ENCODE results near the gene MTMR3.

MTMR3 gene

DNA sequence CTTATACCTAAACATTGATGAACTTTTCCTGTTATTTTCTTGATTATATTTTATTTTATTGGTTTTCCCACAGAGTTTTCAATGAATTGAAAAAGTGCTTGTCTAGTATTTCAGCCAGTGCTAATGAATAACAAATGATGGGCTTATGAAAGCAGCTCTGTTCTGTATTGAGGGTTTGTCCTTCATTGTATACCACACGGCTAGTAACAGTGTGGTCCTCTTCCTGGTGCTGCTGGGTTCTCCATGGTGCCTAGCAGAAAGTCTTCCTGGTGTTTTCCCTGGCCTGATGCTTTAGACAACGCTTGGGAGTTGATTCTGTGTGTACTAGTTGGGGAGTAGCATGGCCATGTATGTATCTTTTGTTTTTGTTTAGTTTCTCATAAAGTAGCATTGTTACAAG is 89.1 kb downstream of the MTMR3 start:
- DNase-seq = no peak

DNA sequence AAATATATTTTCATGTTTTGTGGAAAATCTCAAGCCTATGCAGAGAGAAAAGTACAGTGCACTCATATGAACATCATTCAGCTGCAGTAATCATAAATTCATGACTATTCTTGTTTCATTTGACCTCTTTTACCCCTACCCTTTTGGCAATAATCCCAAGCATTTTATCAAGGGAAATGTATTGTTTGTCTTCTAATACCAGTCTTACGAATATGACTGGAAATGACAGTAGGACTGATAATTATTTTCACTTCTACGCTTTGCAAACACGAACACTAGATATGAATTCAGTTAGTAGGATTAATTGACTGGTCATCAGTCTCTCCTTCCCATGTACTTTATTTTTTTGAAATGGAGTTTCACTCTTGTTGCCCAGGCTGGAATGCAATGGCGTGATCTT is 90.3 kb downstream of the MTMR3 start:
- DNase-seq = no peak

DNA sequence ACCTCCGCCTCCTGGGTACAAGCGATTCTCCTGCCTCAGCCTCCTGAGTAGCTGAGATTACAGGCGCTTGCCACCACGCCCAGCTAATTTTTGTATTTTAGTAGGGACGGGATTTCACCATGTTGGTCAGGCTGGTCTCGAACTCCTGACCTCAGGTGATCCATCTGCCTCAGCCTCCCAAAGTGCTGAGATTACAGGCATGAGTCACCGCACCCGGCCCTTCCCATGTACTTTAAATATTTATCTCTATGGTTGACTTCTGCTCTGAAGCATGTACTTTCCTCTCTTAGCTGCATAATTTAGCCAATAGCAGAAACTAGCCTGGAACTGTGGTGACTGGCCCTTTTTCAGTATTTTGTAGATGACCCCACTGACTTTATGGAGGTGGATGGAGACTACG is 90.7 kb downstream of the MTMR3 start:
- peak; percentile 6 for DNase-seq

DNA sequence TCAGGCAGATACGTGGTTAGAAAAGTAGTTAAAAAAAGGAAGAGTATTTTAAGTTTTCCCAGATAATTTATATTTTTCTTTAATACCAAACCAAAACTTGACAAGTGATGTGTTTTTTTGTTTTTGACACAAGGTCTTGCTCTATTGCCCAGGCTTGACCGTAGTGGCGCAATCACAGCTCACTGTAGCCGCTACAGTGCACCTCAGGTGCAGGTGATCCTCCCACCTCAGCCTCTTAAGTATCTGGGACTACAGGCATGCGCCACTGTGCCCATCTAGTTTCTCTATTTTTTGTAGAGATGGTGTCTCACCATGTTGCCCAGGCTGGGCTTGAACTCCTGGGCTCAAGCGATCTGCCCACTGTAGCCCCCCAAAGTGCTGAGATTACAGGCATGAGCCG is 92.5 kb downstream of the MTMR3 start:
- DNase-seq = no peak

DNA sequence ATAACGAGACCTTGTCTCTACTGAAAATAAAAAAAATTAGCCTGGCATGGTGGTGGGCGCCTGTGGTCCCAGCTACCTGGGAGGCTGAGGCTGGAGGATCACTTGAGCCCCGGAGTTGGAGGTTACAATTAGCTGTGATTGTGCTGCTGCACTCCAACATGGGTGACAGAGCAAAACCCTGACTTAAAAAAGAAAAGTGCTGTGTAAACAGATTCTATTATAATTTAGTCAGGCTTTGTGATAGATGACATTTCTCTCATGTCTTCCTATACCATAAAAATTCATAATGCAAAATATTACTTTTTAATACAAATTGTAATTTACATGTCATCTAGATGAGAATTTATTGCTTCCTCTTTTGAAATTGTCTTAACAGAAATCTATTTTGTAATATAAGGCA is 94.1 kb downstream of the MTMR3 start:
- DNase-seq = no peak

DNA sequence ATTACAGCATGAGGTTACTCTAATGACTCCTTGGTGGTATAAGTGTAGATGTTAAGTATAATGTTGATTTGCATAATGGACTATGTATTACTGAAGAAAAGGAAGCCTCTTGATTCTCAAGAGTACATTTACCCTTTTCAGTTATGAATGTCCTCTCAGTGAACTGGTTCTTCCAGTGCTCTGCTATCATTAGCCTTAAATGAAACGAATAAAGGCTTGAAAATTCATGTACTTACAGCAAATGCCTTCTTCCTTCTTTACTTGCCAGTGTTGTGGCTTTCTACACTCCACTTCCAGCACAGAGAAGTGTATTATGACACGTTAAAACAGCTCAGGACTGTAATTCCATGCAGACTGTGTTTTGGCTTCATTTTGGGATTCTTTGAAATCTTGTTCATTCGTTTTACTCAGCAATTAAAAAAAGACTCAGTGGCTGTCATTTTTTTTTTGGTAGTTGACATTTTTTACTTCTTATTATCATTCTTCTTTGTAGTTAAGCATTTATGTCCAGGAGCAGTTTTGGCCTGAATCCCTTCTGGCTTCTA is 96.9 kb downstream of the MTMR3 start:
- DNase-seq = no peak

DNA sequence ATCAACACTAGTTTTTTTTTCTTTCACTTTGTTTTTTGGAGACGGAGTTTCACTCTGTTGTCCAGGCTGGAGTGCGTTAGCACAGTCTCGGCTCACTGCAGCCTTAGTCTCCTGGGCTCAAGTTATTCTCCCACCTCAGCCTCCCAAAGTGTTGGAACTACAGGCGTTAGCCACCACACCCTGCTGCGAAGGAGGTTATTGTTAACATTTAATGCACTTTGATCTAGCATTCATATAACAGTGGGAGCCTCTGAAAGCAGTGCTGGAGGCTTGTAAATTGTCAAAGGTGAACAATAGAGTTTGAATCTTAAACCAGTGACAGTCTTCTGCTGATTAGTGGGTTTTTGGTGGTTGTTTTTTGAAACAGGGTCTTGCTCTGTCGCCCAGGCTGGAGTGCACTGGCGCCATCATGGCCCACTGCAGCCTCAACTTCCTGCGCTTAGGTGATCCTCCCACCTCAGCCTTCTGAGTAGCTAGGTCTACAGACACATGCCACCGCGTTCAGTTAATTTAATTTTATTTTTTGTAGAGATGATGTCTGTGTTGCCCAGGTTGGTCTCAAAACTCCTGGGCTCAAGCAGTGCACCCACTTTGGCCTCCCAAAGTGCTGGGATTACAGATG is 100.4 kb downstream of the MTMR3 start:
- no peak for DNase-seq

DNA sequence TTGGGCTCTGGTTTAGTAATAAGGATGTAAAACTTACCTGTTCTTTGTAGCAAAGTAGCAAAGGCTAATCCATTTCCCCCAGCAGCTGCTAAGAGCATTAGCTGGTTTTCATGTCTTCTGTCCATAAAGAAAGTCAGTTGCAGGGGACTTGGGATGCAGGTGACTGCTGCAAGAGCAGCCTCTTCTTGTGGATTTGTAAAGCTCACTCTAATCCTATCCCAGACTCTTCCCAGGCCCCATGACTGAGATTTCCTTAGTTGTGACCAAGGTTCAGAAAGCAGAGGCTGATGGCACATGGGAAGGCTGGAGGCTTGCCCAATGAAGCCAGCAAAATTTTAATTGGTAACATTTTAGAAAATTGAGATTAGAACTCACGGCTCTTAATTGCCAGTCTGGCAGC is 102.9 kb downstream of the MTMR3 start:
- DNase-seq = no peak

DNA sequence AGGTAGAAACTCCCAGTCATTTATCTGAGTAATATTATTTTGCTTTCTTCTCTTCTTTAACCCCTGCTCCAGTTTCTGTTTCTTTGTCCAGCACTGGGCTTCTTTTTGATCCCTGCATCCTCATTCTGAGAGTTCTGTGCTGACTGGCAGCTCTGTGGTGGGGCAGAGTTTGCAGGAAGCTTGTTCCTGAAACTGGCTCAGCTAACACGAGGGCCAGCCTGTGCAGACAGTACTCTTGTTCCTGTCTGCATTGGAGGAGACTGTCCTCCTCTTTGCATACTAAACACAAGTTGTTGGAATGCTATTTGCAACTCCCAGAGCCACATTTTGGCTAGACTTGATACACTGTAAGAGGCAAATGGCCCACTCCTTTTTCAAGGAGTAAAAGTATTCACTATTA is 104.2 kb downstream of the MTMR3 start:
- DNase-seq = no peak

DNA sequence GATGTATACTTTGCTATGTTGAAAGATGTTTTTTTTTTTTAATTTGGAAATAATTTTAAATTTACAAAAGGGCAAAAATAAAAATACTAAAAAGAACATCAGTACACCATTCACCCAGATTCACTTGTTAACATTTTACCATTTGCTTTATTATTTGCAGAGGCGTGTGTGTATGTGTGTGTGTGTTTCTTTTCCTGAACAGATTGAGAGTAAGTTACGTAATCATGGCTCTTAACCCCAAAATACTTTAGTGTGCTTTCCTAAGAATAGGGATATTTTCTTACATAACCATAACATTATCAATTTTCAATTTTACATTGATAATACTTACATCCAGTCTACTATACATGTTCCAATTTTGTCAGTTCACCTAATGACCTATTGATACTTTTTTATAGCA is 105.7 kb downstream of the MTMR3 start:
- DNase-seq = no peak

DNA sequence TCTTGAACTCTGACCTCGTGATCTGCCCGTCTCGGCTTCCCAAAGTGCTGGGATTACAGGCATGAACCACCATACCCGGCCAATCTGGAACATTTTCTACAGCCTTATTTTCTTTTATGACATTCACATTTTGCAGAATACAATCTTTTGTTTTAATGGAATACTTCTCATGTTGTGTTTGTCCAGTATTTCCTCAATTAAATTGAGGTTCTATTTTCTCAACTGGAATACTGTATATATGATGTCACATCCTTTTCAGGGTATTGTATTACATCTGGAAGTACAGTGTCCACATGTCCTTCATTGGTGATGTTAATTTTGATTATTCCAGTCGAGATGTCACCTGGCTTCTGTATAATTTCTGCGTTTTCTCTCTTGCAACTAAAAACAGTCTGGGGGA is 106.5 kb downstream of the MTMR3 start:
- no peak for DNase-seq

DNA sequence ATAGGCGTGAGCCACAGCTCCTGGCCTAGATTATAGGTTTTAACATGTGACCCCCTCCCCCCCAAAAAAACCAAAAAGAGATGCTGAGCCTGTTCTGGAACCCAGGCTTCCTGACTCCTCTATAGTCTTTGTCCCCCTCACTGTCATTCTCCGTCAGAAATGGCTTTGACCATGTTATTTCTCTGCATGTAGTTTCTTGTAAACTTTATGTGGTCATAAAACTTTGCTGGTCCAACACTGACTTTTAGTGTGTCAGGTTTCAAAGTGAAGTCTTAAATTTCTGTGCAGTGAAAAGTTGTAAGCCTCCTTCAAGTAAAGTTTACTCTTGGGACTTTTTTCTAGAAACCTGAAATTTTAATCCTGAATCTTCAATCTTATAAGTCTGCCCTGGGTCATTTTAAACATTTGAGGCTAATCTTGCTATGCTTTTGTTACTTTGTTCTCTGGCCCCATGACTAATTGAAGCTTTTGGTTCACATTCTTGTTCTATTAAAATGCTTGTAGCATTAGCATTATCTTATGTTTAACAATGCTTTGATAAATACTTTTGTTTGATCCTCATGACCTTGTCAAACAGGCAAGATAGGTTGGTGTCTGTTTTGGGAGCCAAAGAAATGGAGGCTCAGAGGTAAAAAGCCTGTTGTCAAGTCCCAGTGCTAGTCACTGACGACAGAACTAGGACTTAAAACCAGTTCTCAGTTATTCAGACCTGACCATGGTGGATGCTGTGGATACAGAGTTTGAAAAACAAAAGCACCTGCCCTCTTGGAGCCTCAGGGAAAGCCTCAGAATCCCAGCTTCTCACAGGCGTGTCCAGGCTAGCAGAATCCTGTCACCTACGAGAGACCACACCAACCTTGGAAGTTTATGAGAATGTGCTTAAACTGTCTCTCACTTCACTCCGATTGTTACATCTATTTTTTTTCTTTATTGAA is 109.6 kb downstream of the MTMR3 start:
- no peak for DNase-seq

DNA sequence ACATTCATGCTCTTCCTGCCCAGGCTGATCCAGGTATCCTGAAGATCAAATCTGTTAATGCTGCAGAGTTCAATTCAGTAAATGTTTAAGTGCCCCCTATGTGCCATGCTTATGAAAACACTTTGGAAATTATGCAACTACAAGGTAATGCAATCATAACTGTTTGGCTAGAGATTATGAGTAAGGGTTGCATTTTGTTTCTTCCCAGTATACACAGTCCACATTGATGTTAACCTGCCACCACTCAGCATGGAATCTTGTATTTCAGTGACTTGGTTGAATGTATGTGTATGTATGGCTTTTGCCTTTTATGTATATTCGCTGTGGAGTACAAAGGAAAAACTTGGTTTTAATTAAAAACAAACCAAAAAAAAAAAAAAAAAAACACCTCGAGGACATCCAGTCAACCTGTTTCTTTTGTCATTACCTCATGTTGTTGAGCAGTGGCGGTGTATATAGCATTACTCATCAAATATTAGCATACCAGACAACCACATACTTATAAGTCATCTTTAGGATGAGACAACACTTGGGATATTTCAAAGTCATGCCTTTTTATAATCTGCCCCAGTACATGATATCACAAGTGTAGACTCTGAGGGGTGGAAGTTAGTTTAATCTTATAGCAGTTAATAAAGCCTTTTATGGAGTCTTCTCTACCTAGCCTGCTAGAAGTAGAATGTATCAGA is 111.2 kb downstream of the MTMR3 start:
- DNase-seq = peak; percentile 89

DNA sequence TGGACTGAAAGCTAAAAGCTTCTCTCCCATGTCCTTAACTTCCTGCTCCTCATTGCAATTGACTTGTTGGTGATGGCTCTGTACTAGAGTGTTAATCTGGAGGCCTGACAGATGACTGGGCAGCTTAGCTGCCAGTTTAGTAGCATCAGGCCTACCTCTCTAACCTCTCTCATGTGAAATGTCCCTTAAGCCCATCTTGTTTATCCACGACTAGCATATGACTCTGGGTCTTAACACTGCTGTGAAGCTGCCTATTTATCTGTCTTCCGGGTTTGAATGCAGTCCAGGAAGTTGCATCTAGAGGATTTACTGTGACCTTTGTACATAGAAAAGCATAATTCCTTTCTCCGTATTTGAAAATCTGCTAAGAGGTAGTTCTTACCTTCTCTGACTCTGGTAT is 112.0 kb downstream of the MTMR3 start:
- peak; percentile 36 for DNase-seq

DNA sequence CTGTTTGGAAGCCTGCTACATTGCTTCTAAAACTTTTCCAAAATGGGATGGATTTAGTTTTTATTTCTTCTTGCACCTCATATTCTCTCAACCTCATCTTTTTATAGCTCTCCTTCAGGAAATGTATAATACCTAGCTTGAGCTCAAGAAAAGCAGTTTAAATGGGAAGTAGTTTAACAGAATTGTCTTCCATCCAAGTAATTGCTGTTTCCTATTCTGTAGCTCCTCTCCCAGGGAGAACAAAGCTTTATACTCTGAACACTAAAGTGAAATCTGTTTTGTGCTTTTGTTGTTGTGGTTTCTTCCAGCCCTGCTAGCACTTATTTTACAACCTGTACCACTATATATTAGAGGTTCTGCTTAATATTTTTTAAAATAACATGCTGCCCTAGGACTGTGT is 114.1 kb downstream of the MTMR3 start:
- no peak for DNase-seq

DNA sequence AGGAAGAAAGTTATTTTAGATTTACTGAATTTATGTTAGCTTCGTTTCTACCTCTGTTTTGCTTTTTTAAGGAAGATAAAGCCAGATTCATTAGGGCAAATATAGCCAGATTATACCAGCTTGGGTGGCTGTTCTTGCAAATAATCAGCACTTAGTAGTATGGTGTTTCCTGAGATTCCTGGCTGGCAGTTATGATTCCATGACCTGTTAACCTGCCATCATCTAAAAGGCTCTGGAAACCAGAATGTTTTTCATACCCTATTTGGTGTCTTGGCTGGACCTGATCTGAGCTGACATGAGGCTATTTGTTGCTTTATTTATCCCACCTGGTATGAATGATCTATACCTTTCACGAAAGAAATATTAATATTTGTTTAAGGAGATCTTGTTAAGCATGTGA is 114.5 kb downstream of the MTMR3 start:
- no peak for DNase-seq

DNA sequence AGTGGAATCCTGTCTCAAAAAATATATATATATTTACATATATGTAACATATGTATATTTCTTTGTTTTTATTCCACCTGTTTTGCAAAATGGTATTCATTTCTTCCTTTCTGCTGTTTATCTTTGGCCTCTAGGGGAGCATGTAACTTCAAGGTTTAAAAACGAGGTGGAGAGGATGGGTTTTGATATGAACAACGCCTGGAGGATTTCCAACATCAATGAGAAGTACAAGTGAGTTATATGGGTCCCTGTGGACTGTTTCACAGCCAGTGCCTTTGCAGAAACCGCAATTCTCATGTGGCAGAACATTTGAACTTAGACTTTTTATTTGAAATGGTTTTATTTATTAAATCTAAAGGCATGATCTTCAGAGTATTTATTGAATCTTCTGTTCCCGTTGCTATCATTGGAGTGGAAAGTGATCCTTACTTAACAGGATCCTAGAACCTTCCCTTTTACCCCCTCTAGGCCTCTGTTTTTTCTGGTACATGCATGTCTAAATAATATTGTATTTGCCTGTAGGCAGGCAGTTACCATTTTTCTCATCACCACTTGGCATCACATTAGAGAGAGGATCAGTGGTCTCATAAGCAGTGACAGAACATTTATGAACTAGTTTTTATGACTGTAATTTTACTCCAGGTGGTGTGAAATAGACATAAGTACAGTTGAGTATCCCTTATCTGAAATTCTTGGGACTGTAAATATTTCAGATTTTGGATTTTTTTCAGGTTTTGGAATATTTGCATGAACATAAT is 115.8 kb downstream of the MTMR3 start:
- no peak for DNase-seq

DNA sequence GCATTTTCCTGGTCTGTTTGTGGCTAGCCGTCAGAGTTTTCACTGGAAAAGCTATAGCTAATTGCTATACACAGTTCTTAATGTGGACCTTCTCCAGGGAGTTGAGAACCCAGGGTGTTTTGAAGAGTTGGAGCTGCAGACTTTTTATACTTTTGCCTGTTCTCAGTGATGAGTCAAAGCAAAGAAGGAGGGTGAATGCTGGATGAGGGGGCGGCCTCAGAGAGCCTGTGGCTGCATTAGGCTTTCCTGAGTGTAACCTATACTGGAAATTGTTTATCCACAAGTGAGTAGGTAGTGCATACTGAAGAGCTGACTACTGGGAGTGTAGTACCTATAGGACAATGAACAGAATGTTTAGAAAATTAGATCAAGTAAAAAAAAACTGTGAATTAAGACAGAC is 117.6 kb downstream of the MTMR3 start:
- DNase-seq = peak; percentile 40

DNA sequence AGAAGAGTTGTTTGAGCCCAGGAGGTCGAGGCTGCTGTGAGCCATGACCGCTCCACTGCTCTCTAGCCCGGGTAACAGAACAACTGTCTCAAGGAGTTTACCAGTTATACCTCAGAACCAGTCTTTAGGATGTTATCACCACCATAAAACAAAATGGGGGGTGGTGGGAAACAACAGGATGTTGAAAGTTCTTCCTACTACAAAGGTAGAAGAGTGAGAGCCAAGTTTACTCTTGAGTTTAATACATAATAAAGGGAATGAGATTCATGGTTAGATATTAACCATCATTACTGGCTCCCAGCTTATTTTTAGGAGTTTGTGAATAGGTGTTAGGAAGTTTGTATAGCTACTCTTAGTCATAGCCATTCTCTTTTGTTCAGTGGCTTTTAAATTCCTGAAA is 118.5 kb downstream of the MTMR3 start:
- no peak for DNase-seq

DNA sequence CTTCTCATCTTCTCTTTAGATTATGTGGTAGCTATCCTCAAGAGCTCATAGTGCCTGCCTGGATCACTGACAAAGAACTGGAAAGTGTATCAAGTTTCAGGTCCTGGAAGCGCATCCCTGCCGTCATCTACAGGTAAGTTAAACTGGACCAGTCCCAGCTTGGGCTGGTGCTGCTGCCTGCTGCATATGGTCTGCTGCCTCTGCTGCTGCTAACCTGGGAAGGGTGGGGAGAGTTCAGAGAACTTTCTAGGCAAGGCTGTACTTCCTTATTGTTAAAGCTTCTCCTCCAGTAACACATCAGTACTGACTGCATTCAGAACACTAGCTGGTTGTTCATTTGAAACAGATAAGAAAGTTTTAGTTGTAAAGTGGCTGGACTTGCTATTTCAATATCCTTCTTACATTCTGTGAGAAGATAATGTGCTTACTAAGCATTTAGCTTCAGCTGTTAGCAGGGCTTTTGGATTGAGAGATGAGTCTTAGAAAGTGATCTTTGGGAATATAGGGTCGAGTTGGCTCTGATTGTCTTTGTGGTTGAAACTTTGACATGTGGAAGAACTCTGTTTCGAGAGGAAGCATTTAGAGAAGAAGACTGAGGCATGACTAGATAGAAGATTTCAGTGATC is 120.0 kb downstream of the MTMR3 start:
- DNase-seq = no peak

DNA sequence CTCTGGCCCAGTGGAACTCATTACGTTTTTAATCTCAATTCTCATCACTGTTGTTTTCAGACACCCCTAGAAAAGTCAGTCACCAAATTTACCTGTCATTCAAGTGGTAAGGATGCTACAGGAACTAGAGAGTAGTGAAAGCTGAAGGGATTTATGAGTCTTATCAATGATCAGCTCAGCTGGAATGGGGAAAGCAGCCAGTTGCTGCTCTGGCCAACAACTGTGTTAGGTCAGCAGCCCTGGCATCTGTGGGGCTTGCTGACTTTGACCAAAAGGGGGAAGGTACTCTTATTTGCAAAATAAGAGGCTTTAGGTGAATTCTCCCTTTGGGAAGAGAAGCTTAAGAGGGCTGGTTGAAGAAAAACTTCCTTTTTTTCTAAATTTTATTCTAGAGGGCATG is 121.1 kb downstream of the MTMR3 start:
- DNase-seq = no peak

DNA sequence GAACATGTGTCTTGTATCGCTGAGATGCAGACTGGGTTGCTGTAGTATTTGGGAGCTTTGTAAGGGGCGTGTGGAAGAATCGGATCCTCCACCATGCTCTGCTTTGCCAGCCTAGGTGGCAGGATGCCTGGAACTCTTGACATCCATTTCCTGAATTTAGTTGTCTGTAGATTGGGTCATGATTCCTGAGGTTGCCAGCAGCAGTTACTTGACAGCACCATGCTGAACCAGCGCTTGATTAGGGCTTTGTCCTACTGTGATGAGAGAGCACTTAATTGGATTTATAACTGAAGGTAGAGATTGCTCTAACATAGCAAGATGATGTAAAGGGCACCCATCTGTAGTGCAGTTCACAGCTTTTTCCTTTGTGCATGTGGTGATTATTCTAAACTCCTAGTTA is 121.7 kb downstream of the MTMR3 start:
- no peak for DNase-seq

All from fibroblast of skin of right biceps (primary cell).